Cardiac fibroblast (primary cell): Measurements from ENCODE around the gene FSTL3.

Source experiments
- DNase-seq, 2 donors: peaks; one replicate each; pipeline versions ENCODE4 v3.0.0 to v3.0.0-alpha.2; 2010; ENCODE audit warnings: low read depth in 2 of 2
- H3K4me3 ChIP-seq, 2 donors: replicated peaks in 1 of 2; 1 replicate in 1 of 2; 2 replicates in 1 of 2; pipeline ENCODE4 v1.5.1; 2011; ENCODE audit warnings: low read depth in 2 of 2, low read length in 2 of 2, mild to moderate bottlenecking in 2 of 2, moderate library complexity in 1 of 2
- TF ChIP-seq, protein P1 (sequence below): IDR thresholded peaks from one replicate; pipeline ENCODE4 v1.5.1; 2011; ENCODE audit warnings: low read depth, mild to moderate bottlenecking, low read length, inconsistent platforms

The FSTL3 gene

GRCh38 chr19:703651-704446 is 27.7 kb downstream of the FSTL3 start:
- peak overlapping the region in 1 of 2 donors; percentile 8 for H3K4me3 ChIP-seq
- DNase-seq, result peak; percentile 51 to 82
- TF ChIP-seq, protein P1, sequence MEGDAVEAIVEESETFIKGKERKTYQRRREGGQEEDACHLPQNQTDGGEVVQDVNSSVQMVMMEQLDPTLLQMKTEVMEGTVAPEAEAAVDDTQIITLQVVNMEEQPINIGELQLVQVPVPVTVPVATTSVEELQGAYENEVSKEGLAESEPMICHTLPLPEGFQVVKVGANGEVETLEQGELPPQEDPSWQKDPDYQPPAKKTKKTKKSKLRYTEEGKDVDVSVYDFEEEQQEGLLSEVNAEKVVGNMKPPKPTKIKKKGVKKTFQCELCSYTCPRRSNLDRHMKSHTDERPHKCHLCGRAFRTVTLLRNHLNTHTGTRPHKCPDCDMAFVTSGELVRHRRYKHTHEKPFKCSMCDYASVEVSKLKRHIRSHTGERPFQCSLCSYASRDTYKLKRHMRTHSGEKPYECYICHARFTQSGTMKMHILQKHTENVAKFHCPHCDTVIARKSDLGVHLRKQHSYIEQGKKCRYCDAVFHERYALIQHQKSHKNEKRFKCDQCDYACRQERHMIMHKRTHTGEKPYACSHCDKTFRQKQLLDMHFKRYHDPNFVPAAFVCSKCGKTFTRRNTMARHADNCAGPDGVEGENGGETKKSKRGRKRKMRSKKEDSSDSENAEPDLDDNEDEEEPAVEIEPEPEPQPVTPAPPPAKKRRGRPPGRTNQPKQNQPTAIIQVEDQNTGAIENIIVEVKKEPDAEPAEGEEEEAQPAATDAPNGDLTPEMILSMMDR, result no peak

DNA sequence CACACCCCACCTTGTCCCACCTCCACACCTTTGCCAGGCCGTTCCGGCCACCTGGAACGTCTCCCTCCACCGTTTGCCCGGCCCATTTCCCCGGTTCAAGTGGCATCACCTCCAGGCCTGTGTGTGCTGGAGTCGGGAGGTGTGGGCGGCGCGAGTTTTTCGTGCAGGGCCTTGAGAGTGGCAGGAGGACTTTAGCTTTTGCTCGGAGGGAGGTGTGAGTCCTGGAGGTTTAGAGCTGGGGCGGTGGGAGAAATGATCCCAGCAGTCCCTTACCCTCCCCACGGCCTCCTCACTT is 28.2 kb downstream of the FSTL3 start:
- no peak overlapping the region for H3K4me3 ChIP-seq
- TF ChIP-seq, protein P1, result no peak
- DNase-seq, result no peak

- TF ChIP-seq, protein P1, result no peak
- peak in 1 of 2 donors; percentile 37 for DNase-seq
- peak within 1 kb of the TSS; percentile 50 to 67 for H3K4me3 ChIP-seq
Observed at GRCh38 chr19:708154-709143, 32.3 kb downstream of the FSTL3 start, which contains the start of gene PALM. Gene PALM (plus strand): TSS chr19:708935. CDS start chr19:709147, 212 bp downstream.

DNA sequence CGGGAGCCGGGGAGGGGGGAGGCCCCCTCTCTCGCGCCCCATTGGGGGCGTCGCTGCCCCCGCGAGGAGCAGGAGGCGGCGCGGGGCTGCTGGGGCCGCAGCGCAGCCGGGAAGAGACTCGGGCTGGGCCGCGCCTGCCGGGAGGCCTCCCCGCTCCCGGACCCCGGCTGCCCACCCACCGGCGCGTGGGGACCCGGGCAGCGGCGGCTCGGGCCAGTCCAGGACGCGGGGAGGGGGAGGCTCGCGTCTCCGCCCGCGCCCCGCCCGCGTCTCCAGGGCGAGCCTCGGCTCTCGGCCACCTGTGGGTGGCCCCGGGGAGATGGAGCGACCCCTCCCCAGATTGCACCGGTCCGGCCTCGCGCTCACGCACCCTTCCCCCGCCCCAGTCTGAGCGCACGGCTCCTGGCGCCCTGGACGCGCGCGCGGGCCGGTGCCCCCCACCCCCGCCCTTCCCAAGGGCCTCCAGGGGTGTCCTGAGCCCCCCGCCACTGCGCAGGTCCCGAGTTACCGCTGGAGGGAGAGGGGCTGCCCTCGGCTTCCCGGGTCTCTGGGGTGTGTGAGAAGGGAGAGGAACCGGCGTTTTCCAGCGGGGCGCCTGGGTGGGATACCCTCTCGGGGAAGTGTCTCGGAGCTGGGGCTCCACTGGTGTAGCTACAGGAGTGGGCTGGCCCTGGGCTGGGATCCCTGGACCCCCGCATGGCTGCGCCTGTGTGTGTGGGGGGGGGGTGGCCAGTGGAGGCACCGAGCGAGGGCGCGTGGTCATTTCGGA is 33.2 kb downstream of the FSTL3 start:
- no peak for DNase-seq
- peak overlapping the region; percentile 50 to 67 for H3K4me3 ChIP-seq
- TF ChIP-seq, protein P1, result no peak

DNA sequence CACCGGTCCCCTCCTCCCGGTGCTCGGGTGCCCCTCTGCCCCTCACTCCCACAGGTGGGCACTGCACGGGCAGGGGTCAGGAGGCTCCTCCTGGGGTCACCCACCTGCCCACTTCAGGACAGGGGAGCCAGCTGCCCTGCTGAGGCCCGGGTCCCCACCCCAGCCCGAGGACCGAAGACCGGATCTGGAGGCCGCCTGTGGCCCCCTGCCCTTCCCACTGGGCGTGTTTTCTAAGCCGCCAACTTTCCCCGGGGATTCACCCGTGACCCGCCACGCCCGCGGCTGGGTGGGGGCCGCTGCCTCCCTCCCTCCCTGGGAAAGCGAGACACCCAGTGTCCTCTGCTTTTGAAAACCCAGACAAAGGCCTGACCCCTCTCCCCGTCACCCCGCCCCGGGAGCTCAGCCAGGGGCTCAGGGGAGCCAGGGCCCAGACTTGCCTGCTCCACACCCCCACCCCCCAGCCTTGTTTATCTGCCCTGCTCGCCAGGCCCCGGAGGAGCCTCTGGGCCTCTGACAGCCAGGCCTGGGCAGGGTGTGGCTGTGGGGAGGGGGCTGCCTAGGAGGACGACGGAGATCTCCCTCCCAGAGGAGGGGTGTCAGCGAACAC is 33.9 kb downstream of the FSTL3 start:
- H3K4me3 ChIP-seq, result peak overlapping the region; percentile 50 to 67
- TF ChIP-seq, protein P1, result no peak
- peak in 1 of 2 donors; percentile 36 for DNase-seq

DNA sequence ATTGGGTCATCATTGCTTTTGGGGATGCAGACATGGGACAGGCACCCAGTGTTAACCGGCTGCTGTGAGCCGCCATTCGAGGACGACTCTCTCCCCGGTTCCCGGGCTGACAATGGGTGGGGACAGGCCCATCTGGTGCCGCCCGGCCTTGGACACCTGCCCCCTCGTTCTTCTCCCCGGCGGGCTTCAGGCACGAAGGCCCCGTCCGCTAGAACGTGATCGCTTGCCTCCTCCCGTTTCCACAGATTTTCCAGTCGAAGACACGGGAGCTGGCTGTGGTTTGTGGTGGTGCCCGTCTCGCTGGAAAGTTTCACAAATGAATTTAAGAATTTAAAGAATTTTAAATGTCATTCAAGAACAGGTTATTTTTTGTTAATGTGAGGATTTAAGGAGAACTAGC is 34.6 kb downstream of the FSTL3 start:
- DNase-seq, result no peak
- TF ChIP-seq, protein P1, result no peak
- H3K4me3 ChIP-seq, result no peak overlapping the region
